ENCODE measurements around the gene CEMP1. TPM values are rescaled to one million over a fixed set of nuclear protein-coding genes. Genes with fewer than 3 reads are reported as not detected.

CEMP1 gene
- total RNA-seq, 1 experiment from 2014 or later = not detected

- no peak for DNase-seq (ENCODE audit: low spot score)
- no peaks in the 10 kb centered on the region for H3K9me3 ChIP-seq (ENCODE audit: low read depth, low read length, poor library complexity, severe bottlenecking)
- BruUV-seq (replicated peaks) = no TSS peak
- no peaks in the 10 kb centered on the region for H3K27me3 ChIP-seq (replicated peaks; ENCODE audit: insufficient read depth, low read depth, low read length, poor library complexity)
- no peak overlapping the region for H3K4me3 ChIP-seq (ENCODE audit: low read depth, low read length, poor library complexity, severe bottlenecking)
- intact Hi-C loops (cut with micrococcal nuclease; ENCODE audit: unreplicated experiment) = no loop called here
- peaks cover 15% of the 10 kb centered on the region for H3K4me1 ChIP-seq (ENCODE audit: insufficient read depth, low read length, poor library complexity, severe bottlenecking)
- ChIA-PET CTCF (interaction anchor here (1.0 kb wide), 1 partner anchor 11 kb away, joined by 6 read pairs; no protein-coding TSS in a partner anchor), POLR2A (ENCODE audit: low non-redundant PET) (interaction anchor here (0.6 kb wide), 1 partner anchor 105 kb away, joined by 3 read pairs; no protein-coding TSS in a partner anchor)
- H3K27ac ChIP-seq (ENCODE audit: low read depth, low read length, poor library complexity, severe bottlenecking) = no peak overlapping the region
- H3K36me3 ChIP-seq (ENCODE audit: insufficient read depth, low read length, poor library complexity, severe bottlenecking) = no peaks in the 10 kb centered on the region
- TF ChIP-seq EZH2 (IDR thresholded peaks at IDR 0.05; ENCODE audit: borderline replicate concordance, low read depth, low read length, poor library complexity, severe bottlenecking) = no peak
- no peak for TF ChIP-seq CTCF (conservative IDR thresholded peaks at IDR 0.05; ENCODE audit: low read depth, low read length)
Measured at GRCh38 chr16:2511996-2512734, 19.0 kb downstream of the CEMP1 start.

- ChIA-PET CTCF (interaction anchor here (0.6 to 1.0 kb wide), 2 partner anchors 10 kb away, joined by 3 to 6 read pairs; no protein-coding TSS in a partner anchor), POLR2A (ENCODE audit: low non-redundant PET) (no interaction called here)
- Histone ChIP-seq H3K36me3 (ENCODE audit: insufficient read depth, low read length, poor library complexity, severe bottlenecking) (no peaks in the 10 kb centered on the region), H3K4me3 (ENCODE audit: low read depth, low read length, poor library complexity, severe bottlenecking) (no peak overlapping the region), H3K27me3 (replicated peaks; ENCODE audit: insufficient read depth, low read depth, low read length, poor library complexity) (no peaks in the 10 kb centered on the region), H3K27ac (ENCODE audit: low read depth, low read length, poor library complexity, severe bottlenecking) (no peak overlapping the region), H3K4me1 (ENCODE audit: insufficient read depth, low read length, poor library complexity, severe bottlenecking) (peaks cover 15% of the 10 kb centered on the region), H3K9me3 (ENCODE audit: low read depth, low read length, poor library complexity, severe bottlenecking) (no peaks in the 10 kb centered on the region)
- BruUV-seq (replicated peaks) = no TSS peak
- DNase-seq (ENCODE audit: low spot score) = no peak
- intact Hi-C loops (cut with micrococcal nuclease; ENCODE audit: unreplicated experiment) = no loop called here
- TF ChIP-seq CTCF (conservative IDR thresholded peaks at IDR 0.05; ENCODE audit: low read depth, low read length) = no peak
Measured at GRCh38 chr16:2511128-2511800, 19.9 kb downstream of the CEMP1 start.

GRCh38 chr16:2508722-2509400 lies 22.3 kb downstream of the CEMP1 start:
- no peaks in the 10 kb centered on the region for H3K36me3 ChIP-seq (ENCODE audit: insufficient read depth, low read length, poor library complexity, severe bottlenecking)
- POLR2A ChIA-PET (ENCODE audit: low non-redundant PET) = no interaction called here
- CTCF ChIA-PET = no interaction called here

More at GRCh38 chr16:2508722-2509400, 22.3 kb downstream of the CEMP1 start:
- no peak overlapping the region for H3K27ac ChIP-seq (ENCODE audit: low read depth, low read length, poor library complexity, severe bottlenecking)
- intact Hi-C loops (cut with micrococcal nuclease; ENCODE audit: unreplicated experiment) = loop anchor here (10.0 kb wide), 1 partner anchor 244 kb away; the partner anchor contains the start of gene RNPS1
- H3K4me3 ChIP-seq (ENCODE audit: low read depth, low read length, poor library complexity, severe bottlenecking) = no peak overlapping the region
- peaks cover 7% of the 10 kb centered on the region for H3K4me1 ChIP-seq (ENCODE audit: insufficient read depth, low read length, poor library complexity, severe bottlenecking)
- no peak for TF ChIP-seq CTCF (conservative IDR thresholded peaks at IDR 0.05; ENCODE audit: low read depth, low read length)
- TF ChIP-seq EZH2 (IDR thresholded peaks at IDR 0.05; ENCODE audit: borderline replicate concordance, low read depth, low read length, poor library complexity, severe bottlenecking) = no peak
- no peaks in the 10 kb centered on the region for H3K9me3 ChIP-seq (ENCODE audit: low read depth, low read length, poor library complexity, severe bottlenecking)
- no peak for DNase-seq (ENCODE audit: low spot score)
- no TSS peak for BruUV-seq (replicated peaks)
- H3K27me3 ChIP-seq (replicated peaks; ENCODE audit: insufficient read depth, low read depth, low read length, poor library complexity) = no peaks in the 10 kb centered on the region
